Neural cell (in vitro differentiated cells): ENCODE data around the gene PLCB1.

Source experiments
- EP300 ChIP-seq: fragments of 450-650 bp; conservative IDR thresholded peaks from 2 replicates; pipeline ENCODE4 v1.6.1; 2014; ENCODE audit warnings: antibody characterized with exemption, mild to moderate bottlenecking, moderate library complexity; ENCODE audit not compliant: poor library complexity, severe bottlenecking
- EZH2 ChIP-seq: fragments of 200-600, 300-800 bp; shearing (Covaris generic), sonication (generic); IDR thresholded peaks from 2 replicates; pipeline ENCODE4 v1.6.1; 2014; ENCODE audit warnings: antibody characterized with exemption, low read length, borderline replicate concordance, mild to moderate bottlenecking; ENCODE audit not compliant: insufficient read depth, poor library complexity, severe bottlenecking
- MXI1 ChIP-seq: fragments of 450-650 bp; conservative IDR thresholded peaks from 2 replicates; pipeline ENCODE4 v1.6.1; 2014; ENCODE audit warnings: antibody characterized with exemption, mild to moderate bottlenecking; ENCODE audit not compliant: poor library complexity, severe bottlenecking
- POLR2AphosphoS5 ChIP-seq: IDR thresholded peaks from 2 replicates; pipeline ENCODE4 v1.6.1; 2012
- RAD21 ChIP-seq: fragments of 450-650 bp; conservative IDR thresholded peaks from 2 replicates; pipeline ENCODE4 v1.6.1; 2014; ENCODE audit warnings: antibody characterized with exemption, mild to moderate bottlenecking, moderate library complexity
- SMC3 ChIP-seq: fragments of 450-650 bp; conservative IDR thresholded peaks from 2 replicates; pipeline ENCODE4 v1.6.1; 2014; ENCODE audit warnings: antibody characterized with exemption, mild to moderate bottlenecking, moderate library complexity; ENCODE audit not compliant: poor library complexity
- TAF1 ChIP-seq: IDR thresholded peaks from 2 replicates; pipeline ENCODE4 v1.6.1; 2012; ENCODE audit warnings: low read depth
- TF ChIP-seq, protein P1 (sequence below): fragments of 450-650 bp; IDR thresholded peaks from 2 replicates; pipeline ENCODE4 v1.5.1; 2014; ENCODE audit warnings: antibody characterized with exemption, mild to moderate bottlenecking, moderate library complexity; ENCODE audit not compliant: poor library complexity, severe bottlenecking

DNA sequence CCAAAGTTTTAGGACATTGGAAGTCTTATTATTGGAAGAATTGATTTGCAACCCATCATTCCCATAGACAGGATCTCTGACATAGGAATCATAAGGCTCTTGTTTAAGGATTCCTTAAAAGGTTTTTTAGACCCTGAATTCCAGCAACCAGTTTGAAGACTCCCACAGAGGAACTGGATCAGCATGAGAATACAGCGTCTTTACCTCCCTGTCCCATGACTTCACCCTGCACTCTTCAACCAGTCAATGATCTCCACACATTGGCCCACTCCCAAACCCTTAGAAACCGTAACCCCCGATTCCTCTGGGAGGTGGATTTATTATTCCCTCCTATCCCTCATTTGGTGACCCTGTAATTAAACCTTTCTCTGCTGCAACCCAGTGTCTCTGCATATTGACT, 786.1 kb downstream of the PLCB1 start:
- TF ChIP-seq EP300 (no peak), RAD21 (no peak), EZH2 (no peak), POLR2AphosphoS5 (no peak), SMC3 (no peak), TAF1 (no peak), MXI1 (no peak)
- TF ChIP-seq, protein P1, sequence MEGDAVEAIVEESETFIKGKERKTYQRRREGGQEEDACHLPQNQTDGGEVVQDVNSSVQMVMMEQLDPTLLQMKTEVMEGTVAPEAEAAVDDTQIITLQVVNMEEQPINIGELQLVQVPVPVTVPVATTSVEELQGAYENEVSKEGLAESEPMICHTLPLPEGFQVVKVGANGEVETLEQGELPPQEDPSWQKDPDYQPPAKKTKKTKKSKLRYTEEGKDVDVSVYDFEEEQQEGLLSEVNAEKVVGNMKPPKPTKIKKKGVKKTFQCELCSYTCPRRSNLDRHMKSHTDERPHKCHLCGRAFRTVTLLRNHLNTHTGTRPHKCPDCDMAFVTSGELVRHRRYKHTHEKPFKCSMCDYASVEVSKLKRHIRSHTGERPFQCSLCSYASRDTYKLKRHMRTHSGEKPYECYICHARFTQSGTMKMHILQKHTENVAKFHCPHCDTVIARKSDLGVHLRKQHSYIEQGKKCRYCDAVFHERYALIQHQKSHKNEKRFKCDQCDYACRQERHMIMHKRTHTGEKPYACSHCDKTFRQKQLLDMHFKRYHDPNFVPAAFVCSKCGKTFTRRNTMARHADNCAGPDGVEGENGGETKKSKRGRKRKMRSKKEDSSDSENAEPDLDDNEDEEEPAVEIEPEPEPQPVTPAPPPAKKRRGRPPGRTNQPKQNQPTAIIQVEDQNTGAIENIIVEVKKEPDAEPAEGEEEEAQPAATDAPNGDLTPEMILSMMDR, result no peak
